BE2C (cell line): ENCODE results near the gene PDE4C. TPM values are rescaled to one million over a fixed set of nuclear protein-coding genes. Genes with fewer than 3 reads are reported as not detected.

Experiments
- DNase-seq: peaks from one replicate; pipeline ENCODE4 v3.0.0-alpha.2; 2020
- H3K27me3 ChIP-seq: fragments of 250-450 bp; sonication (Bioruptor Pico); 2 replicates; pipeline ENCODE4 v1.5.1; 2020; ENCODE audit warnings: mild to moderate bottlenecking
- H3K36me3 ChIP-seq: fragments of 250-450 bp; sonication (Bioruptor Pico); 2 replicates; pipeline ENCODE4 v1.5.1; 2020; ENCODE audit warnings: mild to moderate bottlenecking
- H3K4me1 ChIP-seq: fragments of 250-450 bp; sonication (Bioruptor Pico); 2 replicates; pipeline ENCODE4 v1.5.1; 2020
- H3K4me3 ChIP-seq: 2 replicates; pipeline ENCODE4 v1.5.1; 2011; ENCODE audit warnings: low read depth, low read length
- H3K9me3 ChIP-seq: fragments of 250-450 bp; sonication (Bioruptor Pico); 2 replicates; pipeline ENCODE4 v1.5.1; 2020
- polyA plus RNA-seq: library from polyadenylated mRNA; unstranded; fragments of >200 nt; gene quantifications from one replicate; pipeline ENCODE4 v1.2.1, GENCODE V29; 2012; ENCODE audit warnings: low read depth, missing spikeins; ENCODE audit not compliant: insufficient read length, insufficient read depth
- TF ChIP-seq, protein P1 (sequence below): IDR thresholded peaks from 2 replicates; pipeline ENCODE4 v1.5.1; 2012; ENCODE audit warnings: mild to moderate bottlenecking, low read depth, low read length

PDE4C gene
- 7.3 TPM for polyA plus RNA-seq

DNA sequence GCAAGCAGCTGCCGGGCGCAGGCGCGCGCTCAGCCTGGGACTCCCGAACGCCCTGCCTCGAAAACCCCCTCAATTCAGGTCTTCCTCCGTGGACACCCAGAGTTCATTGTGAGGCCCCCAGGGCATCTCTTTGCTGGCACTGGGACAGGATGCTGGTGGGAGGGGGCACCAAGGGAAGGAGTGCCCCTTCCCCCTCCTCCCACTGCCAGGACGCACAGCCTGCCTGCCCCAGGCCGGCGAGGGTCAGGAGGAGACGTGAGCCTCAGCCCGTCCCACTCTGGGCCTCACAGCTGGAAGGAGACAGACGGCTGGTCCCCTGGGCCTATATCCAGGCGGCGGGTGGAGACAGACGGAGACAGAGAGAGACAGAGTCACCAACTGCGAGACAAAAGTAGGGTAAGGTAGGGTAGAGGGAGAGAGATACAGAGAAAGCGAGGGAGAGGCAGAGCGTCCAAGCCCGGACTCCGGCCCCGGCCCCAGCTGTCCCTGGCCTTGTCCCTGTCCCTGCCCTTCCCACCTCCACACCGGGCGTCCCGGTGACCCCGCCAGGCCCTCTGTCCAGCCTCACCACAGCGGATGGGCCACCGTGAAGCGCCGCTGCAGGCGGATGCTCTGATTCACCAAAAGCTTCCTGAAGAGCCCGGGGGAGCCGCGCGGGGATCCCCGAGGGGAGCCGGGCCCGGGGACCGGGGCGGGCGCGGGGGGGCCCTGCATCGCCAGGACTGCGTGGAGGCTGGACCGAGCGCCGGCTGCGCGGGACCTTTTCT is at the start of gene PDE4C:
Gene PDE4C (minus strand): TSS at position 737 of the 767 bp plus-strand sequence. CDS start 23 bp downstream, at position 714.
- TF ChIP-seq, protein P1, sequence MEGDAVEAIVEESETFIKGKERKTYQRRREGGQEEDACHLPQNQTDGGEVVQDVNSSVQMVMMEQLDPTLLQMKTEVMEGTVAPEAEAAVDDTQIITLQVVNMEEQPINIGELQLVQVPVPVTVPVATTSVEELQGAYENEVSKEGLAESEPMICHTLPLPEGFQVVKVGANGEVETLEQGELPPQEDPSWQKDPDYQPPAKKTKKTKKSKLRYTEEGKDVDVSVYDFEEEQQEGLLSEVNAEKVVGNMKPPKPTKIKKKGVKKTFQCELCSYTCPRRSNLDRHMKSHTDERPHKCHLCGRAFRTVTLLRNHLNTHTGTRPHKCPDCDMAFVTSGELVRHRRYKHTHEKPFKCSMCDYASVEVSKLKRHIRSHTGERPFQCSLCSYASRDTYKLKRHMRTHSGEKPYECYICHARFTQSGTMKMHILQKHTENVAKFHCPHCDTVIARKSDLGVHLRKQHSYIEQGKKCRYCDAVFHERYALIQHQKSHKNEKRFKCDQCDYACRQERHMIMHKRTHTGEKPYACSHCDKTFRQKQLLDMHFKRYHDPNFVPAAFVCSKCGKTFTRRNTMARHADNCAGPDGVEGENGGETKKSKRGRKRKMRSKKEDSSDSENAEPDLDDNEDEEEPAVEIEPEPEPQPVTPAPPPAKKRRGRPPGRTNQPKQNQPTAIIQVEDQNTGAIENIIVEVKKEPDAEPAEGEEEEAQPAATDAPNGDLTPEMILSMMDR = no peak
- DNase-seq = peak; percentile 63
- peaks cover 3% of the 10 kb centered on the region; the same call in 1 of the 2 replicates for H3K4me1 ChIP-seq
- no peaks in the 10 kb centered on the region for H3K36me3 ChIP-seq
- H3K4me3 ChIP-seq = peak within 1 kb of the TSS; percentile 43
- H3K27me3 ChIP-seq = peaks cover 16% of the 10 kb centered on the region
- no peaks in the 10 kb centered on the region for H3K9me3 ChIP-seq

DNA sequence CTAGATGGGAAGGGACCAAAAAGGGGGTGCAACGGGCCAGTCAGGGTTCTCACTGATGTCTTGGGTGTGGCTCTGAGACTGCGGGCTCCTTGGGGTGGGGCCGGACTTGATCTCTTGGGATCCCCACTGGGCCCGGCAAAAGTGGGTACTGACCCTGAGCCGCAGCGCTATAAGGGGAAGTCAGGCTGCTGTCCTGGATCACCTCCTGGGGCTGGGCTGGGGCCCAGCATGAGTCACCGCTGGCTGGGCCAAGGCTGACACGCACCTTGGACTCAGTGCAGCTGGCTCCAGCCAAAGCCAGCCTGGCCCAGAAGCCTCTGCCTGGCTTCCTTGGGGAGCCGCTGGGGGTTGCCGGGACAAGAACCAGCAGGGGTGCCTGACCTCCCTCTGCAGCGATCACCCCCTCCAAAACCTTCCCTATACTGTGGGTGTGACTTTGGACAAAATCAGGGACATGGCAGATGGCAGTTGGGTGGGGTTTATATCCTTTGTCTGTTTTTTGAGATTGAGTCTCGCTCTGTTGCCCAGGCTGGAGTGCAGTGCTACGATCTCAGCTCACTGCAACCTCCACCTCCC is 48.6 kb upstream of the PDE4C start:
- H3K9me3 ChIP-seq = no peaks in the 10 kb centered on the region
- H3K36me3 ChIP-seq = peaks cover 35% of the 10 kb centered on the region
- no peak overlapping the region for H3K4me3 ChIP-seq
- H3K27me3 ChIP-seq = no peaks in the 10 kb centered on the region
- H3K4me1 ChIP-seq = no peaks in the 10 kb centered on the region
- DNase-seq = peak; percentile 53
- TF ChIP-seq, protein P1 = no peak

DNA sequence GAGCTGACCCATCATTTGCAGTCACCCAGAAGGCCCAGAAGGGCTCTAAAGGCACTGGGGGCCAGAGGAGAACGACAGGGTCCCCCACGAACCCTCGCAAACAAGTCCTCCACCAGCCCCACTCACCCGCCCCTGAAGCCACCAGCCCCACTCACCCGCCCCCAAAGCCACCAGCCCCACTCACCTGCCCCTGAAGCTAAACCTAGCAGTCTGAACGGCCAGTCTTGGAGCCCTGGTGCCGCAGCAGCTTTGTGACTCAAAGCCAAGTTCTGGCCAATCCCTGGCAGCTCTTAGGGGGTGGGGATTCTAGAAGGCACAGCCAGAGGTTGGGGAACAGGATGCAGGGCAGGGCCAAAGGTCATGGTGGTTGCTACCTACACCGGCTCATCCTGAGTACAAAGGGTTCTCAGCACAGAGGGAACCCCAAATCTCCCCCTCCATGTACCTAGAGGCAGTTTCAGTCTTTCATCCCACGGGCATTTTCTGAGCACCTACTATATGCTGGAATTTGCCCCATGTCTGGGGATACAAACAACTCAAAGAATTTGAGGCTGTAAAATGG is 48.1 kb upstream of the PDE4C start, which contains the start of gene IQCN:
Gene IQCN (minus strand): TSS at position 234 of the 562 bp plus-strand sequence. CDS start 4,974 bp downstream, outside the sequence.
- TF ChIP-seq, protein P1 = no peak
- no peaks in the 10 kb centered on the region for H3K9me3 ChIP-seq
- H3K4me3 ChIP-seq = no peak within 1 kb of the TSS
- no peak for DNase-seq
- H3K27me3 ChIP-seq = no peaks in the 10 kb centered on the region
- H3K36me3 ChIP-seq = peaks cover 35% of the 10 kb centered on the region
- H3K4me1 ChIP-seq = no peaks in the 10 kb centered on the region

DNA sequence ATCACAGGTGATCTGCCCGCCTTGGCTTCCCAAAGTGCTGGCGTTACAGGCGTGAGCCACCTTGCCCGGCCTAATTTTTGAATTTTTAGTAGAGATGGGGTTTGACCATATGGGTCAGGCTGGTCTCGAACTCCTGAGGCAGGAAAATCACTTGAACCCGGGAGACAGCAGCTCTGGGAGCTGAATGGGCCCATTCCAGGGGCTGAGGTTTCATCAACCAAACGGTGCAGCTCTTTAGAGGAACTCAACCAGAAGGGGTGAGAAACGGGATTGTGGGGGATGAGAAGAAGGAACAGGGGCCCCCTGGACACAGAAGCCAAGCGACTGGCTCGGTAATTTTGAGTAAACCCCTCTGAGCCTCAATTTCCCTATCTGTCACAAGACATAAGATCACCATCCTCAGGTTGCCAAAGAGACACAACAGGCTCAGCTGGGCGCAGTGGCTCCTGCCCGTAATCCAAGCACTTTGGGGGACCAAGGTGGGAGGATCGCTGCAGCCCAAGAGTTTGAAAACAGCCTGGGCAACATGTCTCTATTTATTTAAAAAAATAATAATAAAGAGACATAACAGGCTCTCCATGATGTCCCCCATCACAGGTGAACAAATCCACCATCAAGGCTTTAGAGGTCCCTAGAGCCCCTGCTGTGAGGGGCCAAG is 47.5 kb upstream of the PDE4C start:
- H3K9me3 ChIP-seq = no peaks in the 10 kb centered on the region
- H3K4me3 ChIP-seq = no peak overlapping the region
- DNase-seq = no peak
- H3K36me3 ChIP-seq = peaks cover 28% of the 10 kb centered on the region
- H3K27me3 ChIP-seq = no peaks in the 10 kb centered on the region
- no peaks in the 10 kb centered on the region for H3K4me1 ChIP-seq
- TF ChIP-seq, protein P1 = no peak

DNA sequence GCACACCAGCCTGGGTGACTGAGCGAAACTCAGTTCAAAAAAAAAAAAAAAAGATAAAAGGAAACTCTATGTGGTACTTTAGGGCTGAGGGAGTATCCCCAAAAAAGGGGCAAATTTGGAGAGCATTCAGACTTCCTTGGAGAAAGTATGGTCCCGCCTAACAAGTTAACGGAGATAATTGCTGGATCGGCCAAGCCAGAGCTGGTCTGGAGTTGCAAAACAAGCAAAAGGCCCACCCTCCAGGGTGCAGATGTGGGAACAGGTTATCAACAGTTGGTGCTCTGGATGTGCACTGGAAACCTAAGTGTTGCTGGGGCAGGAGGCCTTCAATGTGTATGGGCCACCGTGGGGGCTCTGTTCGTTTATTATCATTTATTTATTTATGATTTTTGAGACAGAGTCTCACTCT is 45.2 kb upstream of the PDE4C start:
- TF ChIP-seq, protein P1 = no peak
- no peaks in the 10 kb centered on the region for H3K9me3 ChIP-seq
- no peaks in the 10 kb centered on the region for H3K4me1 ChIP-seq
- H3K36me3 ChIP-seq = peaks cover 20% of the 10 kb centered on the region
- no peak overlapping the region for H3K4me3 ChIP-seq
- H3K27me3 ChIP-seq = no peaks in the 10 kb centered on the region
- DNase-seq = no peak
